T-helper 2 cell treated with Interferon-gamma antibody and Interleukin-4, amounts not matched to agents 5 μg/mL and 100 μg/mL, for 36 hours (primary cell): ENCODE results near the gene ITM2C.

ENCODE experiments used
- DNase-seq: peaks from one replicate; pipeline ENCODE4 v3.0.0; 2021; ENCODE audit warnings: low spot score
- H3K27ac Mint-ChIP-seq: one replicate; pipeline ENCODE4 v1.8.0; 2021; ENCODE audit warnings: mild to moderate bottlenecking, mixed read lengths
- H3K27me3 Mint-ChIP-seq: one replicate; pipeline ENCODE4 v1.8.0; 2021; ENCODE audit warnings: low read depth, mixed read lengths
- H3K36me3 Mint-ChIP-seq: one replicate; pipeline ENCODE4 v1.8.0; 2021; ENCODE audit warnings: low read depth, mixed read lengths
- H3K4me1 Mint-ChIP-seq: one replicate; pipeline ENCODE4 v1.8.0; 2021; ENCODE audit warnings: low read depth, mixed read lengths
- H3K4me3 Mint-ChIP-seq: one replicate; pipeline ENCODE4 v1.8.0; 2022; ENCODE audit warnings: mild to moderate bottlenecking, moderate library complexity, mixed read lengths
- H3K9me3 Mint-ChIP-seq: one replicate; pipeline ENCODE4 v1.8.0; 2021; ENCODE audit warnings: mixed read lengths

ITM2C gene

DNA sequence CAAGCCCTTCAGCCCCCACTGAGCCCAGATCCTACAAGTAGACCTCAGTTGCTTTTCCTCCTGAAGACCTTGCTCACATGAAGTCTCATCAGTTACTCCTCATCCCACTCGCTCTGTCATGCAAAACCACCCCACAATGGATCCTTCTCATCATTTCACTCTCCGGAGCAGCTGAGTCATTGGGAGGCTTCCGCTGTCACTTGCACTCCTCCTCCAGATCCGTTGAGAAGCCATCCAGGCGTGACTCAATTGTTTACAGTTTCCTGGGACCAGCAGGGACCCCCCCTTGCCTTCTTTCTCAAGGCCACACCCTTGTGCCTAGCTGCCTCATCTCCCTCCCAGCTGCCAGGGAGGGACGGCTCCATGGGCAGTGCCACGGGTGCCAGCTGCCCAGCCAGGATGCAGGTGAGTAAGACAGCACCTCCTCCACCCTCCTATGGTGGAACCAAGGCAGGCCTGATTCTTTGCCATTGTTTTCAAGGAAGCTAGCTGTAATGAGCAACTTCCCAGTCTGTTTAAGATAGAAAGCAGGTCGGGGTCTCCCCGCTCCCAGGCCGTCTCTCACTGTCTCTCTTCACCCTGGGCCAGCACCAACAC lies 44.0 kb downstream of the ITM2C start:
- Mint-ChIP-seq H3K36me3 (no peaks in the 10 kb centered on the region), H3K27ac (peak overlapping the region; percentile 67), H3K9me3 (no peaks in the 10 kb centered on the region), H3K27me3 (peaks cover 28% of the 10 kb centered on the region), H3K4me1 (peaks cover 28% of the 10 kb centered on the region), H3K4me3 (peak overlapping the region; percentile 50)
- DNase-seq, result peak; percentile 82

- no peak for DNase-seq
- Mint-ChIP-seq H3K36me3 (no peaks in the 10 kb centered on the region), H3K4me3 (no peak overlapping the region), H3K4me1 (peaks cover 28% of the 10 kb centered on the region), H3K27me3 (peaks cover 27% of the 10 kb centered on the region), H3K9me3 (no peaks in the 10 kb centered on the region), H3K27ac (no peak overlapping the region)
Measured at GRCh38 chr2:230909841-230910545, 45.3 kb downstream of the ITM2C start.

GRCh38 chr2:230910546-230911177 lies 45.9 kb downstream of the ITM2C start:
- Mint-ChIP-seq H3K27ac (no peak overlapping the region), H3K4me1 (peaks cover 23% of the 10 kb centered on the region), H3K27me3 (peaks cover 28% of the 10 kb centered on the region), H3K4me3 (no peak overlapping the region), H3K9me3 (no peaks in the 10 kb centered on the region), H3K36me3 (no peaks in the 10 kb centered on the region)
- no peak for DNase-seq

- Mint-ChIP-seq H3K4me1 (peaks cover 16% of the 10 kb centered on the region), H3K36me3 (no peaks in the 10 kb centered on the region), H3K27me3 (peaks cover 35% of the 10 kb centered on the region), H3K27ac (no peak overlapping the region), H3K4me3 (no peak overlapping the region), H3K9me3 (no peaks in the 10 kb centered on the region)
- DNase-seq, result no peak
Measured at GRCh38 chr2:230912046-230912445, 47.3 kb downstream of the ITM2C start.

- Mint-ChIP-seq H3K36me3 (no peaks in the 10 kb centered on the region), H3K27me3 (peaks cover 38% of the 10 kb centered on the region), H3K4me1 (peaks cover 16% of the 10 kb centered on the region), H3K9me3 (no peaks in the 10 kb centered on the region), H3K27ac (no peak overlapping the region), H3K4me3 (no peak overlapping the region)
- no peak for DNase-seq
Measured at GRCh38 chr2:230912724-230913123, 48.0 kb downstream of the ITM2C start.

- Mint-ChIP-seq H3K27me3 (peaks cover 45% of the 10 kb centered on the region), H3K4me1 (peaks cover 16% of the 10 kb centered on the region), H3K9me3 (no peaks in the 10 kb centered on the region), H3K4me3 (no peak overlapping the region), H3K36me3 (no peaks in the 10 kb centered on the region), H3K27ac (no peak overlapping the region)
- no peak for DNase-seq
Measured at GRCh38 chr2:230913406-230914143, 48.8 kb downstream of the ITM2C start.

DNA sequence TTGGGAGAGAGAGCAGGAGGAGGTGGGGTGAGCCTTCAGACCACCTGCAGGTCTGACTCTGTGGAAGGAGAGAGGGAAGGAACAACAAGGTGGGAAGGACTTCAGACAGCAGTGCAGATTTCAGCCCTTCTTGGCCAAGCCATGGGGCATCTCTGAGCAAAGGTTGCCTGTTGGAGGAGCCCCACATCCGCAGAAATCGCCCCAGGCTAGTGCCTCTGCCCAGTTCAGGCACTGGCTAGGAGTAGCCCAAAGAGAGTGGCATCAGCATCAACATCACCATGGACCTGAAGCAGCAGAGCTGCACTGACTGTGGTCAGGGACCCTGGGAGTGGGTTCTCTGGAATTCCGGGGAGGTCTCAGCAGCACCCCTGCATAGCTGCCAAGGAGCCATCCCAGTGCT lies 50.1 kb downstream of the ITM2C start:
- Mint-ChIP-seq H3K36me3 (no peaks in the 10 kb centered on the region), H3K27me3 (peaks cover 44% of the 10 kb centered on the region), H3K9me3 (no peaks in the 10 kb centered on the region), H3K27ac (no peak overlapping the region), H3K4me3 (no peak overlapping the region), H3K4me1 (peaks cover 11% of the 10 kb centered on the region)
- no peak for DNase-seq

GRCh38 chr2:230915319-230915718 lies 50.6 kb downstream of the ITM2C start:
- no peaks in the 10 kb centered on the region for H3K9me3 Mint-ChIP-seq
- H3K27me3 Mint-ChIP-seq, result peaks cover 46% of the 10 kb centered on the region
- peaks cover 15% of the 10 kb centered on the region for H3K4me1 Mint-ChIP-seq
- DNase-seq, result no peak
- no peak overlapping the region for H3K4me3 Mint-ChIP-seq
- H3K27ac Mint-ChIP-seq, result no peak overlapping the region
- no peaks in the 10 kb centered on the region for H3K36me3 Mint-ChIP-seq

GRCh38 chr2:230916218-230916617 lies 51.5 kb downstream of the ITM2C start:
- no peak for DNase-seq
- Mint-ChIP-seq H3K36me3 (no peaks in the 10 kb centered on the region), H3K27me3 (peaks cover 41% of the 10 kb centered on the region), H3K4me3 (no peak overlapping the region), H3K9me3 (no peaks in the 10 kb centered on the region), H3K27ac (no peak overlapping the region), H3K4me1 (peaks cover 18% of the 10 kb centered on the region)

DNA sequence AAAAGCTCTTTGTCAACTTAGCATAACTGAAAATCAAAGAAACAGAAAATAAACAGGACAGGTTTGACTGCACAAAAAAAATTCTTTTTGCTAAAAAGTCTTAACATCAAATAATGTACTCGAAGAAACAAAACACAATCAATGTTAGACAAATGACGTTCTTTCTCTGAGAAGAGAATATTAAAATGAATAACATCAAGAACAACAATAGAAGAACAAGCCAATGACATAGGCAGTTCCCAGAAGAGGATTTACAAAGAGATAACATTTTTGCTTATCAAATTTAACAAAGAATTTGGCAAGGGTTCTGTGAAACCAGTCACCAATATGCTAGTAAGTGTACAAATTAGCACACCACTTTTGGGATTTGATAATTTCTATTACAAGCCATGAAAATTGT lies 54.5 kb downstream of the ITM2C start:
- Mint-ChIP-seq H3K27ac (no peak overlapping the region), H3K27me3 (peaks cover 45% of the 10 kb centered on the region), H3K9me3 (no peaks in the 10 kb centered on the region), H3K36me3 (peaks cover 3% of the 10 kb centered on the region), H3K4me1 (peaks cover 30% of the 10 kb centered on the region), H3K4me3 (peak overlapping the region; percentile 5)
- no peak for DNase-seq

- peaks cover 44% of the 10 kb centered on the region for H3K27me3 Mint-ChIP-seq
- peaks cover 34% of the 10 kb centered on the region for H3K4me1 Mint-ChIP-seq
- H3K4me3 Mint-ChIP-seq, result no peak overlapping the region
Measured at GRCh38 chr2:230919681-230920080, 54.9 kb downstream of the ITM2C start.

DNA sequence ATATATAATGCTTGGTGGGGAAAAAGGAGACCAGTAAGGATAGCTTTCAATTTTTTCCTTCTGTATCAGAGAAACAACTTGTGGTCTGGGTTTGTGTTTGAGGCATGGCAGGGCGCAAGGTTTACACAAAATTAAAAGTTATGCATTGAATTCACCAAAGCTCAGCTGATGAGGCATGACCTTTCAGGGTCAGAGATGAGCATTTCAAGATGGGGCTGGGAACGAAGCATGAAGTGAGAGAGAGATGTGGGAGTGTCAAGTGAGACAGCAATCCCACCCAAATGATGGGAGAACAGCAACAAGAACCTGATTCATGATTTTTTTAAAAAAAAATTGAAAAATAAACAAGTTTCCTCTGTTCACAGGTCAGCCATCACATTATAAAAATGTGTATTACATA lies 55.4 kb downstream of the ITM2C start:
- H3K27me3 Mint-ChIP-seq, result peaks cover 44% of the 10 kb centered on the region
- peak overlapping the region; percentile 1 for H3K4me3 Mint-ChIP-seq
- H3K9me3 Mint-ChIP-seq, result no peaks in the 10 kb centered on the region
- peaks cover 3% of the 10 kb centered on the region for H3K36me3 Mint-ChIP-seq
- H3K4me1 Mint-ChIP-seq, result peaks cover 39% of the 10 kb centered on the region
- no peak overlapping the region for H3K27ac Mint-ChIP-seq
- DNase-seq, result no peak

More at GRCh38 chr2:230919681-230920080, 54.9 kb downstream of the ITM2C start:
- no peak overlapping the region for H3K27ac Mint-ChIP-seq
- no peak for DNase-seq
- peaks cover 3% of the 10 kb centered on the region for H3K36me3 Mint-ChIP-seq
- H3K9me3 Mint-ChIP-seq, result no peaks in the 10 kb centered on the region

GRCh38 chr2:230921806-230922595 lies 57.3 kb downstream of the ITM2C start:
- Mint-ChIP-seq H3K4me3 (no peak overlapping the region), H3K27me3 (peaks cover 36% of the 10 kb centered on the region), H3K27ac (peak overlapping the region; percentile 19), H3K9me3 (no peaks in the 10 kb centered on the region), H3K4me1 (peaks cover 42% of the 10 kb centered on the region), H3K36me3 (peaks cover 3% of the 10 kb centered on the region)
- no peak for DNase-seq
